ENCODE results near the gene TMEM30A.

TMEM30A gene

DNA sequence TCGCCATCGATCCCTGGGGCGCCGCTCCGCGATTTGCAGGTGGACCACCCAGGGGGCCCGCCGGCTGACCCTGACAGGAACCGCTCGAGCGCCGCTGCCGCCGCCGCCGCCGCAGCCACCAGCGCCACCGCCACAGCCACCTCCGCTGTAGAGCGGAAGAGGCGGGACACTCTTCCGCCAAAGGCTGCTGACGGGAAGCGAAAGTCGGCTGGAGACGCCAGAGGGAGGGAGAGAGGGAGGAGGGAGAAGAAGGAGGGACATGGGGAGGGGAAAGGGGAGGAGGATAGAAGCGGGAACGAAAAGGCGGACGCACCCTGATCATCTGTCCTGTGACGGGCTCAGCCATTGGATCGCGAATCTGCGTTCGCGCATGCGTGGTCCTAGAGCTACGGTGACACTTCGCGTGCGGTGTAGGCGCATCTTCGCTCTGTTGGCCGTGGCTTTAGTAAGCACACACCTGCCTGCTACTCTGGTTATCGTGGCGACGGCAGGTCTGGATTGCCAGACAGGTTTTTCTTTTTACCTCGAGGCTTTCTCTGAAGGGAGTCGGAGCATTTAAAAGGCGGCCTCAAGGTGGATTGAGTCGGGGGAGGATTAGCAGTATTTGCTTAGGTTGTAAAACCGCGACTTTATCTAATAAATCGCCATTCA, at the start of gene TMEM30A:
TMEM30A (minus strand) TSS at position 161 of the 651 bp plus-strand sequence; CDS start at position 7, 154 bp downstream.
- DNase-seq, result peak; percentile 99

DNA sequence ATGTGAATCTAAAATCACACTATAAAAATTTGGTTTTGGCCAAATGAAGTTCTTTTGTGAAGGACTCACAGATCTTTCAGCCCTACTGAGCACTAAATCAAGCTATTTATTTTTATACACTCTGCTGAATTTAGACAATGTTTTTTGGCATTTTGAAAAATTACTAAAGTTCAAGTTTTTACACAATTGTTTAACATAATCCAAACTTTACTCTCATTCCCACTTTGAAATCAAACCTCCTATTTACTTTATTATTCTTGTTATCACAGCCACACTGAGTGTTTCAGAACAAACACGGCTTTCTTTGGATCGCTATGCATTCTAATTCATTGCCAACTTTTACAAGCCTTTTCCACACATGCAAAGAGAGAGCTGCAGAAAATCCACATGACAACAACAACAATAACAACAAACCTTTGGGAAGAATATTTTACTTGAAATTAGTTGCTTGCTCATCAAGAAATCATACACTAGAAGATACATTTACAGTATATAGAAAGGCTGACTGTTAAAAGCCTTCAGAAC, 49.1 kb upstream of the TMEM30A start:
- no peak for DNase-seq

DNA sequence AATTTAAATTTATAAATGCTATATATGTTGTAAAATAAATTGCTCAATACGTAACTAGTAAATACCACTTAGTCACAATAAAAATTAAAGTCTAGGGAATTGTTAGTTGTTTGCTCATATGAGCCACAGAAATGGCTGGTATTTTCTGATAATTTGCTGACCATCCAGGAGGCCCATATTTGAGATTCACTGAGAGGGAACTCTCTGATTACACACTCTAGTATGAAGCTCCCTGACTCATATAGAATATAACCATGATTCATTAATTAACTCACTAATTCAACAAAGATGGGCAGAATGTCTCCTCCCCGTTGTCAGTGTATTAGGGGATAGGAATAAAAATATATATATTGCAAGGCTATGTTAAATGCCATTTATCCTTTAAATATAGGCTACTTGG, 46.6 kb upstream of the TMEM30A start:
- no peak for DNase-seq

DNA sequence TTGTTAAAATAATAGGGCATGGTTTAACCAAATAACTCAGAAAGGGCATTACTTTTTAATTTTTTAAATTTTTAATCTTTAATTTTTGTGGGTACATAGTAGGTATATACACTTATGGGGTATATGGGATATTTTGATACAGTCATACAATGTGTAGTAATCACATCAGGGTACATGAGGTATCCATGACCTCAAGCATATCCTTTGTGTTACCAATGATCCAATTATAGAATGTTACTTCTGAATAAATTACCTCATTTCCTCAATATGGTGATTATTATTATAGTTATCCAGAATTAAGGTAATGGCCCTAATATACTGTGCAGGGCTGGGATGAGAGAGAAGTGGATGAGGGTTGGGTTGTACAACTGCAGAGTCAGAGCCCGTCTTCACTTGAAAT, 45.1 kb upstream of the TMEM30A start:
- DNase-seq, result no peak

DNA sequence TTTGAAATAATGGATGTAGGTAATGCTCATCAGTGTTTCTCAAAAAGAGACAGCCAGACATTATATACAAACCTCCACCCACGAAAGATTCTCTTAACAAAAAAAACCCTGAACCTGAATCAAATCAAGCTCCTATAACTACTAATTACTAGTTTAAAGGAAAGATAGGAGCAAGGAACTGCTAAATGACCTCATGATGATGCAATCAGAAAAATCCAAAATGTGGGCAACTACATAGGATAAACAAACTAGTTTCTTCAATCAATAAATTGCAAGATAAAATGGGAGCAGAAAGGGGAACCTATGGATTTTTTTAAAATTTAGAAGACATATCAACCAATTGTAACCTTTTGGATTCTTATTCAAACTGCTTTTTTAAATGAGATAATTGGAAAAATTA, 43.2 kb upstream of the TMEM30A start:
- no peak for DNase-seq

DNA sequence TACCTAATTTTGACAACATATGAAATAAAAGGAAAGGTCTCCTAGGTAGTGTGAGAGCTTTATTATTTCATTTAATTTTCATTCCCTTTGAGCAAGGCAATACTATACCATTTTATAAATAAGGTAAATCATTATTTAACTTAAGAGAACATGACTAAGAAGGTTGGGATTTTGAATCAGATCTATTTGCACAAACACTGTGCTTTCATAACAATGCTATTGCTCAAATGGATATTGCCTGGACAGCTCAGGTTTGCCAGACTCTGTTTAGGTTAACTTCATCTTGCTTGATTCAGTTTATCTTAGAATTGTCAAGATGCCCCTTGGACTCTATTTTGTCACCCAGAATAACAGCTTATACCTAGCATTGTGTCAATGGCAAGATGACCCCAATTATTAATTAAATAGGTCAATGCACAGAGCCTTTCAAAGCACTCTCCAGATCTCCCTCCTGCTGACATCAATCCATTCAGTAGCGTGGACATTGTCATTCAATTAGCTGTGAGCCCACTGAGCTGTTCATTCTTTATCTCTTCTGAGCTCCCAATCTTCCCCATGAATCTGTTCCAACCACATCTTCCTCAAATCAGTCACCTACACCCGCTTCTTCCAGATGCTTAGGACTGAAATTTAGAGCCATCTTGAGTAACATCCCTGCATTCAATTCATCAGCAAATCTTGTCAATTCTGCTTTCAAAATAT, 42.1 kb upstream of the TMEM30A start:
- no peak for DNase-seq

DNA sequence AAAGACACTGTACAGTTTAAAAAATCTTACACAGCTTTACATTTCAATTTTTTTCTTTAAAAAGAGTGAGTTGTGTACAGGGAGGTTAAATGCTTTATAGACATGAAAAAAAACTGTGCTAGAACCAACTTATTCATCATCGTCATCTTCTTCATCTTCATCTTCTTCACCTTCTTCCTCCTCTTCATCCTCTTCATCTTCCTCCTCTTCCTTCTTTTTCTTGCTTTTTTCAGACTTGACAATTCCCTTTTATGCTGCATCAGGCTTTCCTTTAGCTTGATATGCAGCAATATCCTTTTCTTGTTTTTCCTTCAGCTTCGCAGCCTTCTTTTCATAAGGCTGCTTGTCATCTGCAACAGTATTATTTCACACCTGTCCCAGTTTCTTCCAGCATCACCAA, 34.3 kb upstream of the TMEM30A start:
- DNase-seq, result no peak

DNA sequence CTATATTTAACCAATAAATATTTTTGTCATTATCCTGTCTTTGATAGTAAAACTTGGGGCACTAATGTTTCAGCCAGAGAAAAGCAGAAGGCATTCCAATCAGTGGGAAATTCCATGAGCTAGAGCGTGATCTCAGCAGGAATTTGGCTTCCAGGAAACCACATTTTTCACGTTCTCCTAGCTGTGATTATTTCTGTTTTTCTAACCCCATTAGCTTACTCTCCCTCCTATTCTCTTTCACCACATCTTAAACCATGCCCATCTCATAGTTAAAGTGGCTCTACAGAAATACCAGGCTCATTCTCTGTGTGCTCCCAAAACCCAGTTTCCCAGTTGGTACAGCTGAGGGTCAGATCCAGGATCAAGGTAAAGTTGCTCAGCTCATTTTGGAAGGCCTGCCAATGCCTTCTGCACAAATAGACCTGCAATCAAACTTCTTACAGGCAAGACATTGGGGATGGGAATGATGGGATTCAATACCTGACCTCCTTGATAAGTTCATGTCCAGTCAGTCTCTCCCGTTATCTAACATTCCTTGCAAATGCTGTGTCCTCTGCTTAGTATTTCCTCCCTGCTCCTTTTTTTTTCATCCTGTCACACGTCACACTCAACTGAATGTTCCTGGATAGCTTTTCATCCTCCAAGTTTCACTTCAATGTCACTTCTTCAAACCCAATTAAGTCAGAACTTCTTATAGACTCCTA, 33.1 kb upstream of the TMEM30A start:
- no peak for DNase-seq

DNA sequence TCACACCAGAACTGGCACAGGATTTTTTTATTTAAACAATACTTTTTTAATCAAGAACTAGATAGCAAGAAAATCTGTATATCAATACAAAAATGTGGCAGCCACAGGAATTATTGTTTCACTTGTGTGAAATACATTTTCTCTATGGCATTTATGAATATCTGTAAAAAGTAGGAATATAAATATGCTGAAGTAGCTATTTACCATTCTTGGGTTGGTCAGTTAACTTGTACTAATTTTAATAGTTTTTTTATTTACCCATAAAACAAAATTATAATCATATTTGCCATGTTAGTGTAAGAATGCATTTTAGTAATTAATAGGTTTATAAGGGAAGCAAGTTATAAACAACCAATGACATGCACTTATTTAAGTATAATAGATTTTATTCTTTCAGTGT, 31.4 kb upstream of the TMEM30A start:
- no peak for DNase-seq

DNA sequence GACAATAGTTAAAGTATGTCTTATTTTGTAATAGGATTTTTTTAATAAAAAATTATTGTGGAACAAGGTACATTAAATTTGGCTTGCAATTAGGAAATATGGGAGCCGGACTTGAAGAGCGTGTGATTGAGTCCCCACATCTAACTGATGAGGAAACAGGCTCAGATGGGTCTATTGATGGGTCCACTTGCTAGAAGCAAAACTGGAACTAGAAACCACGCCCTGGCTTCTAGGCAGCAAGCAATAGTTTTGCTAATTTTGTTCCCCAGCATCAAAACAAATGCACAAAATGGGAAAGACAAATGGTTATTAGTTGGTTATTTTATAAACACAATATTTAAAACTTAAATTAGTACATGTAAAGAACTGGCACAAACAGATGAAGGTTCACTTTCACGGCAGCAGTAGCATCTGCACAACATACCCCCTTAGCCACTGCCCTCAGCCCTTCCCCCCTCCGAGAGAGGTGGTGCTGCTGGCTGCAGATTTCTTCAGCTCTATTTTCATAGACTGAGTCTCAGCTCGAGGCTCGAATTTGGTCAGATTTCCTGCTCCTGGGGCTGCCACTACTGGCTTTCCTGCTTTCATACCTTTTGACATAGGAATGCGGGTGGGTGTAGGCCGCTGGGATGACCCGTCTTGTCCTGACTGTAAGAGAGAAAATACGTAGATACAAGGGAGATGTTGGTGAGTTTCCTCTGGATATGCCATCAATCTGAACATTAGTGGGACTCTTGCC, 23.8 kb upstream of the TMEM30A start:
- no peak for DNase-seq

DNA sequence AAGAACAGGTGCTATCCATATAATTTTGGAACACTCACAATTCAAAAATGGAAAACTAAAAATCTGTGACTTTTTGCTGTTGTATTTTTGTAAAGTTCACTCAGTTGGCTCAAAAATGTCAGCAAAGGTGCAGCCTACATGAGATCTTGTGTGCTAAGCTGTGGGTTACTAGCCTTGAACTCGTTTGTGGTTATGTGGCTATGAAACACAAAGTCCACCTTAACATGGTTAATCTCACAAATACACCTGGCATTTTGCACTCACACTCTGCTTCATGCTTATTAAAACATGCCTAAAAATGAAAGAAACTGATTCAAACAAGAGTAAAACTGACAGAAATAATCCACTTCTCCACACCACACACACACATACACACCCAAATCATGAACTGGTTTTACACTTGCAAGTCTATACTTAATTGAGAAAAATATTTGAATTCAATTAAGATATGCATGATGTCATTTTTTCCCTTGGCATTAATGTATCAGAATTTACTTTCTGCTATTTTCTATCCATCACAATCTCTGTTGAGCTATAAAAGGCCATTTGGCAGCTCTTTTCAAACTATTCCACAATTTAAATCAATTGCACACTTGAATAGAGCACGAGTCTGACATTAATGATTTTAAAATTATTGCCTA, 22.9 kb upstream of the TMEM30A start:
- no peak for DNase-seq

DNA sequence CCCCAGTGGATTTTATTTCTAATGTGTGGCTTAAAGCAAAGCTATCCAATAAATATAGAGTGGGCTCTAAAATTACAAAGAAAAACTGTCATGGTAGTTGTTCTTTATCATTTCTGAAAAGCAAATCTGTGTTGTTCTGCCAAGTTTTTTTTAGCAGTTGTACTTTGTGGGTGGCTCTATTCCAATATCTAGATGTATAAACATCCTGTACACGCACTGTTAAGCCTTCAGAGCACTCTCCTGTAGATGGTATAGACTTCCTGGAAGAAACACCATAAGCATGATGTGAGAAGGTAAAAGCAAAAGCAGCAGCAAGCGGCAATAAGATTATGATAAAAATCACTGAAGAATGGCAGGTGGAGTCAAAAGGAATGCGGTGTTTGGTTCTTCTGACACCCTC, 21.5 kb upstream of the TMEM30A start:
- DNase-seq, result no peak

DNA sequence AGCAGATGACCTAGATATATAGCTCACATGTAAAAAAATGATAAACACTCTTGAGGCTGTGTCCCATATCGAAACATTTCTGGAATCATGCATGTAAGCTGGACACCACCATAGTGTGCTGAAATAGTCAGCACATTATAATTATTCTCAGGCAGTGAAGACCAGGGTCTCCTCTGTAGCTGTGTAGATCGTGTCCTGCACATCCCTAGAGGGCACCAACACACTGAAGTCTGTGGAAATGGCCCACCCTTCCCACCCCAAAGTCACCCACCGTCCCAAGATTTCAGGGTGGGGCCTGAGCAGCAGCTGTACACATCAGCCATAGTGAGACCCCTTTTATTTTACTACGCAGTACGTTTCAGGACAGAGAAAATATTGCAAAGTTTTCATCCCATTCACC, 21.0 kb upstream of the TMEM30A start:
- no peak for DNase-seq

DNA sequence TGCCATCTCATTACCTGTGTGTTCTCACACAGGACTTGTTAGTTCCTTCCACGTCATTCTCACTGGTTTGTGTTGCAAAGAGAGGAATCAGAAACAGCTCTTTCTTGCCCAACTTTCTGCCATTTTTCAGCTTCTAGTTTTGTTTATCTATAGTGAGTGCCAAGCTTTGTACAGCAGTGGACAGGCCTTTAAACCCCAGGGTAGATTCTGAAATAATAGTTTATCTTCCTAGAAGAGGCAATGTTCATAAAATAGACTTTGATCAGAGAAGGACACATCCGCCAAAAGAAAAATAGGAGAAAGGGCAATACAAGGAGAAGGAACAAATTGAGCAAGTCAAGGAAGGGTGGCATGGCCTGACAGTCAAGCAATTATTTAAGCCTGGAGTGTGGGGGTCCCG, 17.7 kb upstream of the TMEM30A start:
- DNase-seq, result no peak

DNA sequence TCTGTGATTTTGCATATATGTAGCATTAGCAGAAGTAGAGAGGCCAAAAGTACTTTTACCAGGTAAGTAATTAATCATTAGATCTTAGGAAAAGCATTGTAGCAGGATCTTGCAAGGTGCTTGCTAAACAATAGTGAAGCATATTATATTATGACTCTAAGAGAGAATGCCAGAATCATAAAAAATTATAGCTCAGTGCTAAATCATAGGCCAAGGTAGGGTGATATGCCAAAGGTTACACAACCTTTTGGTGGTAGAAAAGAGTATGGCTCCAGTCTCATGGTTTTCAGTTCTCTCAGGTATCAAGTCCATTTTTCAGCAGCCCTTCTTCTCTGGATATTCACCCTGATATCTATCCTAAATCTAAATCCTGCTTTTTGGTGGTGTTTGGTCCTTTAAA, 16.9 kb upstream of the TMEM30A start:
- no peak for DNase-seq

DNA sequence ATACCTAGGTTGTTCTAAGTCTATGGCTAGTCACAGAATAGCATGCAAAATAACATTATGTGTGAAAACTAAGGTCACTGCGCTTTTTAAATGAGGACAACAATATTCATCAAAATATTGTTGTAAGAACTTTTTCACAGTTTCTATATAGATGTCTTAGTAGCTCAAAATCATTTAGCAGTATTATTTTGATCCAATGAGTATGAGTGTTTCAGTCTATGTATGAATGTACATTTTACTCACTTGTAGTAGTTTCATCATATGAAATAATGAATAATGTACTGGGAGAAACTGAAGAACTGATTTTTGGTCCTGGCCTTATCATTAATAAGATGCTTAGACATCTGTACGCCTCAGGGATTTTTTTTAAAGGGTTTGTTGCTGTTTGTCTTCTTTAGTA, 16.5 kb upstream of the TMEM30A start:
- DNase-seq, result no peak

DNA sequence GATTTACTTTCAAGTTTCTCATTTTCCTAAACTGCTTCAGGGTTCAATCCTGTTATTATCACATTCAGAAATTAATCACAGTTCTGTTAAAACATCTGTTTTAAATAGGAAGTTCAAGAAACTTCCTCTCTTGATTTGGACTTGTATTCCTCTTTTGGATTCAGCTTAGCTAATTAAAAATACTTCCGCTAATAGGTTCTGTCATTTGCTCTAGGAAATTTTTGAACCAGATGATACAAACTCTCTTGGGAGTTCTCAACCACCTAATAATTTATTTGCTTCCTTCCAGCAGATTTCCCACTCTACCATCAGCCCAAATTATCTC, 15.9 kb upstream of the TMEM30A start:
- DNase-seq, result no peak

DNA sequence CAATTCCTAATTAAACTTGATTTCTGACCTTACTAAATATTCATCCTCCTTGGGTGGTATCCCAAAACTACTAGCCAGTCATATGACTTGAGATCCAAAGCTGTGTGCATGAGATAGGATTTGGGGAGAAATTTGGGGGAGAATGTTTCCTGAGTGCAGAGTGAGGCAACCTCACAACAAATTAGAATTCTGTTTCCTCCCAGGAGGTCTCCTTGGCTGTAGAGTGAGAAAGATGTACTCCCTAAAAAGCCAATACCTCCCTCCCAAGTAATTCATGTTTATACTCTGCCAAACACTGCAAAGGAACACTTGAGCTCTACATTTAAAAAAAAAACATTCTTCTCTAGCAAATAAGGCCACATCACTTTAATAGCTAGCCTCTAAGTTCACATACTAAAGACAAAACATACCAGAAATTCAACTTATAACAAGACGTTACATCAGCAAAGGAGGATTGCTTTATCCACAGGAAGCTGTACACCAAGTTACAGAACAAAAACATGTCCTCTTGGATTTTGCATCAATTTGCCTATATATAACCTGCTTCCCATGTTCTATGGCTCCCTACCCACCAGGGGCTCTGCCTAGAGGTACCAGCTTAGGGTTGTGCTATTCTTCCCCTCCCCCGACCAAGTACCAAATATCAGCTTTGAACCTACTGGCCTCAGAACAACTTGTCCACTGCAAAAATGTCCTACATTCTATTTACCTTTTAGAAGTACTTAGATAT, 15.4 kb upstream of the TMEM30A start:
- DNase-seq, result no peak

DNA sequence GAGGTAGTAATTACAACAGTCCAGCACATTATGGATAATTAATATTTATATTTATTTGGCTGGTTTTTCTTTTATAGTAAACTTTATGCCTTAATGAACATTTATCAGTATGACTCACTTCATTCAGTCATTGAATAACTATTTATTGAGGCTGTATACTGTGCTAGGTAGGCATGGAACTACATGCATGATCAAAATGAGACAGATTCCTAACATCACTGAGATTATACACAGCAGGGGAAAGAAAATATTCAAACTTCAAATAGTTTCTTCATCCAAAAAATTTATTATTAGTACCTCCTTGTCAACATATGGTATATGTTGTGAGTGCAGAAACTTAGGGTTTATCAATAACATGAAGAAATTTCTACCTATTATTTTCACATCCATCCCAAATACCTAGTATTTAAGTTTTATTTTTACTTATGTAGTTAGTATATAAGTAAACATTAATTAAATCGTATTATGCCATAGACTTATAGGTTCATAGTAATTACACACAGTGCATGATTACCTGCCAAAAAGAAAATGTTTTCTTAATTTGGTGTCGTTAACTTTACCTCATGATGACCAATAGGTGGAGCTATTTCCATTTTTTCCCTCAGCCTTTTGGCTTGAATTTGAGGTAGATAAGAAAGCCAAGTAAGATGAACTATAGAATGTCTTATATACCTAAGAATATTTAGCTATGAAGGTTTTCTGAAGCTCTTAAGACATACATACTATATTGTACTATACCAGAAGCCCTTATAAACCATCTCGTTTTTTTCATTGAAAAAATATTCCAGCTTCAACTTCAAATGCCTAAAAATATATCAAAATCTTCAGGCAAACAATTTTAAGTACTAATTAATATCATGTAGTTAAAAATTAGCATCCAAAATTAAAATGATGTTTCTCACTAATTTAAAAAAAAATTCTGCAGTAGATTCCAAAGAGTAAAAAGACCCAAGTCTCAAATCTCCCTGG, 12.5 kb upstream of the TMEM30A start:
- peak; percentile 50 for DNase-seq

DNA sequence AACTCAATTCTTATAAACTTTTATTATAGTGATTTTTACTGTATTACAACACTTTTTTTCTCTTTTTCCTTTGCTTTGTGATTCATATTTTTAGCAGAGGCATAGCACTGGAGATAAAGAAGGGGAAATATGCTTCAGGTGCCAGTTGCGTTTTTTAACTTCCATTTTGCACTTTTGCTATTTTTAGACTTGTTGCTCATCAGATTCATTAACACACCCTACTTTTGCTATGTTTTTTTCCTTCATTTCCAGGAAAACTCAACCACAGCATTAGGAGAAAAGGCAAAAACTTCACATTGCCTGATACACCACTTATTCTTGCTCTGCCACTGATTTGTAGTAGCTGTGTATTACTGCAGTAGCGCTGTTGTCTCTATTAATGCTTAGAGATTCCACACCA, 8.0 kb upstream of the TMEM30A start:
- no peak for DNase-seq

DNA sequence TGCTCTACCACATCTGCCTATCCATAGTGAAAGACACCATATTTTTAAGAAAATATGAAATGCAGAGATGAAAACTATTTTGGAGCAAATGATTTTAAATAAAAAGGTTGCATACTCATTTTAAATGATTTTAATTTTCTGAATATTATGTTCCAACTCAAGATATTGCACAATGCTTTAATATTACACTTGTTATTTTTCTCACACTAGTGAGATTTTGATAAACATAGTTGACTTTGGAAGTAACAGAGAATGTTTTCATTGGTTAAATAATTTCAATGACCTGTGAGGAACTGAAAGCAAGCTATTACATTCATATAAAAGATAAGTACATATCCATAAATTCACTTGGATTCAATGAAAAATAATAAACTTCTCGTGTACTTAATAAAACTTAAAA, 7.2 kb upstream of the TMEM30A start:
- no peak for DNase-seq

All from NCI-H1105 (cell line).